GM18520 (cell line): Measurements from ENCODE around the gene TBC1D13.
"Not testable (repeated sequence)": the region's sequence is repeated elsewhere in the genome, so short reads cannot be mapped to it uniquely, and the experiment has no call there.

Source experiments
- ATAC-seq: cut with Tn5 transposase; IDR thresholded peaks from one replicate; pipeline ENCODE4 v1.9.1; 2021; ENCODE audit not compliant: unreplicated experiment

Gene TBC1D13

DNA sequence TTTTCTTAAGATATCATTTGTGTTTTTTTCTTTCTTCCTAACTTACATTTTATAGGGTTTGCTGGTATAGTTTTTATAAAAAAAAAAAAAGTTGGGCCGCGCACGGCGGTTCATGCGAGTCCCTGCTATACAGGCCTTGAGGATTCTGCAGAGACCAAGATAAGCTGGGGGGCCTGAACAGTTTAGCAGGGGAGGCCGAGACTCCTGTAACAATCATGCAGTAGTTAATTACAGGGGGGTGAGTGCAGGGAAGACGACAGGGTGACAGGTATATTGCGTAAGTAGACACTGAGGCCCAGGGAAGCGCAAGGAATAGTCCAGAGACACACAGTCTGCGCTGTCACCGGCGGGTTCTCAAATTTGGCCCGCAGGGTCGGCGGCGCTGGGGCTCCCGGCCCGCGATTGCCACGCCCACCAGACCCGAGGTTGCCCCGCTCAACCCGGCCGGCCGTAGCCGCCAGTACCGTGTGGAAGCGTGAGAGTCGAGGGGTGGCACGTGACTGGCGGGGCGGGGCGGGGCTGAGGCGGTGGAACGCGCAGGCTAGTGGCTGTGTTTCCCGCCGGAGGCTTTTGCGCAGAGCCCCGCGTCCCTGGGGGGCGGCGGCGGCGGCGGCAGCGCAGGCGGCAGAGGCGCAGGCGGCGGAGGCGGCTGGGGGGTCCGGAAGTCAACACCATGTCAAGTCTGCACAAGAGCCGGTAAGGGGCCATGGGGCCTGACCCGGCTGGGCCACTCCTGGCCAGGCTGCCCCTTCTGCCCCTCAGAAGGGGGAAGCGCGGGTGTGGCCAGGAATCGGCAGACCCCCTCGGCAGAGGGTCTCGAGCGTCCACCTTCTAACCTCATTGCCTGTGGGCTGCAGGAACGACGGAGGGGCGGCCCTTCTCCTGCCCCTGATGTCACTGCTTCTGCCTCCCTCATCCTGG lies at the start of gene TBC1D13:
Gene TBC1D13, plus strand, starts transcription at position 573 of the 921 bp plus-strand sequence. Its CDS starts 101 bp downstream, at position 674.
- ATAC-seq, result no peak

DNA sequence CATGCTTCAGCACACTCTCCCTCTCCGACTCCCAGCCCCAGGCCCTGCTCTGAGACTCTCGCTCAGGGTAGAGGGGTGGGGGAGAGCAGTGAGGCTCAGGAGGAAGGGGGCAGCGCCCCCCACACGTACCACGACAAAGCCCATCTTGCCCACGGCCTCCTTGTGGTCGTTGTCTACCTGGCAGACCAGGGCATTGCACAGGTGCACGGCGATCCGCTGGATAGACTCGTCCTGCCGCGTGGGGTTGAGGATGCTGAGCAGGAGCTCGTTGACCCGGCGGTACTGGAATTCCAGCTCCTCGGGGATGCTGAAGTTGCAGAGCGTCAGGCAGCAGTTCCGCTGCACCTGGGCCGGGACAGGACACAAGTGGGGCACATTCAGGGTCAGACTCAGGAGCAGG lies 44.7 kb upstream of the TBC1D13 start:
- ATAC-seq, result no peak

GRCh38 chr9:128743421-128743820 lies 43.6 kb upstream of the TBC1D13 start:
- no peak for ATAC-seq

DNA sequence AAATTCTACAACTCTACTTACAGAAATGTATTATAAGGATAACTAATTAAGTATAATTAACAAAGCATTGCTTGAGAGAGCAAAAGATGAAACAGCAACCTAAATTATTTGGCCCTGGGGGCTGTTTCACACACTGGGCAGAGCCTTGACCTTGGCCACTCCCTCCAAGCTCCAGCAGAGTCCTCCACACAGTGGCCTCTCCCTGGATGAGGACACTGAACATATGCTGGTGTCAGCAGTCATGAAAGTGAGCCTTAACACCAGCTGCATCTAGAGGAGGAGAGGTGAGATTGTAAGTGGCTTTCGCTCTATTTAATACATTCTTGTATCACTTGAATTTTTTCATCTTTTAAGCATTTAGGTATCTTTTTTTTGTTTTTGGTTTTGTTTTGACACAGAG lies 39.8 kb upstream of the TBC1D13 start:
- ATAC-seq, result no peak

- no peak for ATAC-seq
These were observed 36.0 kb upstream of the TBC1D13 start for GRCh38 chr9:128750926-128751595.

DNA sequence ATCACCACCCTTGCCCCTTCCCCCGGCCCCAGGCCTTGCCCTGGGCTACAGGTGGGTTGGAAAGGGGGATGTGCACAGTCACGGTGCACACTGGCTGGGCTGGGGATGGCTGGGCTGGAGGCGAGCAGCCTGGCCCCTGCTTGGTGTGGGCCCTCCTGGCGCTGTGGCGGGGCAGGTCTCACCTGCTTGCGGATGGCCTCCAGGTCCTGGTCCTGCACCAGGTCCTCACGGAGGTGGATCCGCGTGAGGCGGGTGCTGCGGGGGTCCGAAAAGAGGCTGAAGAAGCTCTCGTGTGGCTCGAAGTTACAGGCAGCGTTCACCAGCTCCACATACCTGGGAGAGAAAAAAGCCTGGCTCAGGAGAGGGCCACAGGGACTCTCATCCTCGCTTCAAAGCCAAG lies 33.4 kb upstream of the TBC1D13 start:
- no peak for ATAC-seq

DNA sequence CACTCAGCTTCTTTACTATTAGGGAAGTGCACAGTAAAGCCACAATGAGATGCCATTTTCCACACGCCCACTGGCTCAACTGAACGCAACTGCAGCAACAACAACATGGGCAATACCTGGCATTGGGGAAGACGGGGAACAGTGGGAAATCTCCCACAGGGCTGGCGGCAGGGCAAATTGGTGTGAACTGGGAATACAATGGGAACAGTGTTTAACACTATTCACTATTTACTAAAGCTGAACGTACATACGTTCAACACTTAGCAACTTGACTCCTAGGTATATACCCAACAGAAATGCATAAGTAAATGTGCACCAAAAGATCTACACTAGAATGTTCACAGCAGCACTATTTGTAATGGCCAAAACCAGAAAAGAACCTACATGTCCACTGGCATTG lies 29.5 kb upstream of the TBC1D13 start:
- no peak for ATAC-seq

- ATAC-seq, result no peak
These were observed 24.2 kb upstream of the TBC1D13 start for GRCh38 chr9:128762671-128763449.

DNA sequence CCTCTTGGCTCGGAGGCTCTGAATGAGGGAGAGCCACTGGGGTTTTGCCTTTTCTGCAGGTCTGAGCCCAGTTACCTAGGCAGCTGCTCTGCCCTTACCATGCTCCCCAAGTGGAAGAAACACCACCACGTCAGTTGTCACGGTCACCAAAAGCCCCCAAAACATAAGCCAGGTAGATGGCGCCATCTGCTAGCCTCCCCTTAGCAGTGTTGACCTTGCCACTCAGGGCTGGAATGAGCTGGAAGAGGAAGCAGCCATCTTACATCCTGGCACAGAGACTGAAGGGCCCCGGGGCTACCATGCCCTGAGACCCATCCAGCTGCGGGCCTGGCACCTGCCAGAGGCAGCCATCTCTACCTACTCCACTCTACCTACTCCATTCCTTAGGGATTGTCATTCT lies 22.7 kb upstream of the TBC1D13 start:
- no peak for ATAC-seq

DNA sequence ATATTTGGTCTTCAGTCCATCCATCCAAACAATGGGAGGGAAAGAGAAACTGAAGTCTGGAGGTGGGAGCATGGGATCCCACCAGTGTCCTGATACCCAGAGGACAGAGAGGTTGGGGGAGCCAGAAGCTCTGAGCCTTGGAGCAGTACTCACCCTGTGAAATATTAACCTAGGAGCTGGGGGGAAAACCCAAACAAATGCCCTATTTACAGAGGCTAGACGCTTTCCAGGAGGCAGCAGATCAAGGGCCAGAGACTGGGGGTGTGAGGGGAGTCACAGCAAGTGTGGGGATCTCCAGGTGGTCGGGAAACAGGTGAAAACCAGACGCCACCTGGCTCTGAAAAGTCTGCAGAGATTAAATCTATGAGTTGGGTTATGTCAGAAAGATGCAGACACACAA lies 21.6 kb upstream of the TBC1D13 start:
- ATAC-seq, result no peak

- ATAC-seq, result no peak
These were observed 18.4 kb upstream of the TBC1D13 start for GRCh38 chr9:128768606-128769005.

DNA sequence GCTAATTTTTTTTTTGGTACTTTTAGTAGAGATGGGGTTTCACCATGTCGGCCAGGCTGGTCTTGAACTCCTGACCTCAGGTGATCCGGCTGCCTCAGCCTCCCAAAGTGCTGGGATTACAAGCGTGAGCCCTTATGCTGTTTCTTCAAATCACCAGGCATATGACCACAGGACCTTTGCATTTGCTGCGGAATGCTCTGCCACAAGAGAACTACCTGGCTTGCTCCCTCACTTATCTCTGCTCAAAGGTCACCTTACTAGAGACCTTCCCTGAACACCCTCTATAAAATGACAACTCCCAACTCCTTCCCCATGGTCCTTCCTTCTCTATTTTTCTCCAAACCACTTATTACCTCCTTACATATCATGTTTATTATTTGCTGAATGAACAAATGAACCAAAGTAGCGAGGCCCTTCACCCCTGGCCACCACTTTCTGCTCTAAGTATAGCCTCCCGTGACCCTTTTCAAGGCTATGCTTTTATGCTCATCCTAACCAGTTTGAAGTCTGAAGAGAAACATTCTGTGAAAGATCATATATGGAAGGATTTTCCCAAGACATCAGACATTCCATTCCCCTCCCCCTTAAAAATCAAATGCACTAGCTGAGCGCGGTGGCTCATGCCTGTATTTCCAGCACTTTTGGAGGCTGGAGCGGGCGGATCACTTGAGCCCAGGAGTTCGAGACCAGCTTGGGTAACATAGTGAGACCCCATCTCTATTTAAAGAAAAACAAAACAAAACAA lies 16.6 kb upstream of the TBC1D13 start:
- ATAC-seq, result no peak

DNA sequence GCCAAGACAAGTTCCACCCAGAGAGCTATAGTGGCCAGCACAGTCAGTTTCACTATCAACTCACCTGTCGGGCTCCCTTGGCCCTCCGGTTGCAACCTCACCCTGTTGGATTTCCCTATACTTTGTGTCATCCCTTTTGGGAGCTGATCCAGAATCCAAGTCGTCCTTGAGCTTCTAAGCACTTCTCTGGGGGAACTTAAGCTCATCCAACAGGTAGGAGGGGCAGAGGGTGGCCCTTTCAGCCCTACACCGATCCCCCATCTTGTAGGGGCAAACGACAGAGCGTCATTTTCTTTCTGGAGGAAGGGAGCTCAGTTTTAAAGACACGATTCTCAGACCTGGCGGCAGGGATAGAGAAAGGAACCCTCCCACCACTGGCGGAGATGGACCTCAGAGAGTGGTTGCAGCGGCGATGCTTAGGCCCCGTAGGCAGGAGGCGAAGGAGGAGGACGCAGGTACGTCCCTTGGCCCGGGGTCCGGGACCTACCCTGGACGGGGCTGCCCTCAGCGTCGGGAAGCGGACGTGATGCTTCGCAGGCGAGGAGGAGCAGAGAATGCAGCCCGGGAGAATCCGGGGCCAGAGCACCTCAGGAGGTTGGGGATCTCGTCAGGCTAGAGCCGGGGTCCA lies 15.8 kb upstream of the TBC1D13 start:
- no peak for ATAC-seq

DNA sequence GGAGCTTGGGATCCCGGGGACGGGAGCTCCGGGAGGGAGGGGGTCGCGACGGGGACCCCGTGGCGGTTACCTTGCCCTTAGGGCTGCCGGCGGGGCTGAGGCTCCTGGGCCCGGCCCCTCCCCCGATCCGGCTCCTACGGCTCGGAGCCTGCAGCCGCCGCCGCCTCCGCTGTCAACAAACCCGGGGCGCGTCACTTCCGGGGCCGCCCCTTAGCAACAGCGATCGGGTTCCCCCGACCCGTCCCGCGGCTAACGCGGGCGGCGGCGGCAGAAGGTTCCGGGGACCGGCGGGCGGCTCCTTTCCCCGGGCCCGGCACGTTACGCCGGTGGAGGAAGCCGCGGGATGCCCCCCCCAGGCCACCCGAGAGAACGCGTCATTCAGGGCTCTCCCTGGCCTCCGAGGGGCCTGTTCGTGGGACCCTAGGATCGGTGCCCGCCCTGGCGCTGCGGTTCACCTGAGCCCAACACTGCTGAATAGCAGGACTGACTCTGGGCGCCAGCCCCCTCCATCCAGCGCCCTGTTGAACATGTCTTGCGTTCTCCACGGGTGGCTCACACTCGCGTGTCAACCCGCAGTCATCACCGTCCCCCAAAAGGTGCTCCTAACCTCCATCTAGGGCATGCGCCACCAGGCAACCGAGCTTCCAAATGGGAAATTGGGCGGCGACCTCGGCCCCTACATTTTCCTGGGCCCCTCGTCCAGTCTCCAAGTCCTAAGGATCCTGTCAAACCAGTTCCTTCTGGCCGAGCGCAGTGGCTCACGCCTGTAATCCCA lies 15.1 kb upstream of the TBC1D13 start, which contains the start of gene ZER1:
Gene ZER1, minus strand, starts transcription at position 183 of the 775 bp plus-strand sequence. CDS start 16,362 bp downstream, outside the sequence.
- peak; percentile 85 for ATAC-seq

DNA sequence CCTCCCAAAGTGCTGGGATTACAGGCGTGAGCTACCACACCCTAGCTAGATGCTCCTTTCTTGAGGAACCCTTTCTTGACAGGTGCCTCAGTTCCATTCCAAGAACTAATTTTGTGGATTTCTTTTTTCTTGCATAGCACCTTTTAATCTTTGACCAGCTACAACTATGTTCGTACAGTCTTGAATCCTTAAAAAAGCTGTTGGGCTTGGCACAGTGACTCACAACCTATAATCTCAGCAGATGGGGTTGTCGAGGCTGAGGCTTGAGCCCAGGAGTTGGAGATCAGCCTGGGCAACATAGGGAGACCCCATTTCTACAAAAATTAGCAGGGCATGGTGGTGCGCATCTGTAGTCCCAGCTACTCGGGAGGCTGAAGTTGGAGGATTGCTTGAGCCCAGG lies 14.0 kb upstream of the TBC1D13 start:
- ATAC-seq, result no peak

DNA sequence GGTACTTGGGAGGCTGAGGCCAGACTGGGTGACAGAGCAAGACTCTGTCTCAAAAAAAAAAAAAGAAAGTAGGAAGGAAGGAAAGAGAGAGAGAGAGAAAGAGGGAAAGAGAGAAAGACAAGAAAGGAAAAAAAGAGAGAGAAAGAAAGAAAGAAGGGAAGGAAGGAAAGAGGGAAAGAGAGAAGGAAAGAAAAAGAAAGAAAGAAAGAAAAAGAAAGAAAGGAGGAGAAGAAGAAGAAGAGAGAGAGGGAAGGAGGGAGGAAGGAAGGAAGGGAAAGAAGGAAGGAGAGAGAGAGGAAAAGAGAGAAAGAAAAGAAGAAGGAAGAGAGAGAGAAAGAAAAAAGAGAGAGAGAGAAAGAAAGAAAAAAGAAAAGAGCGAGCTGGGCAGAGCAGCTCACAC lies 12.2 kb upstream of the TBC1D13 start:
- ATAC-seq, result no peak

GRCh38 chr9:128780093-128780492 lies 7.0 kb upstream of the TBC1D13 start:
- ATAC-seq, result not testable (repeated sequence)

DNA sequence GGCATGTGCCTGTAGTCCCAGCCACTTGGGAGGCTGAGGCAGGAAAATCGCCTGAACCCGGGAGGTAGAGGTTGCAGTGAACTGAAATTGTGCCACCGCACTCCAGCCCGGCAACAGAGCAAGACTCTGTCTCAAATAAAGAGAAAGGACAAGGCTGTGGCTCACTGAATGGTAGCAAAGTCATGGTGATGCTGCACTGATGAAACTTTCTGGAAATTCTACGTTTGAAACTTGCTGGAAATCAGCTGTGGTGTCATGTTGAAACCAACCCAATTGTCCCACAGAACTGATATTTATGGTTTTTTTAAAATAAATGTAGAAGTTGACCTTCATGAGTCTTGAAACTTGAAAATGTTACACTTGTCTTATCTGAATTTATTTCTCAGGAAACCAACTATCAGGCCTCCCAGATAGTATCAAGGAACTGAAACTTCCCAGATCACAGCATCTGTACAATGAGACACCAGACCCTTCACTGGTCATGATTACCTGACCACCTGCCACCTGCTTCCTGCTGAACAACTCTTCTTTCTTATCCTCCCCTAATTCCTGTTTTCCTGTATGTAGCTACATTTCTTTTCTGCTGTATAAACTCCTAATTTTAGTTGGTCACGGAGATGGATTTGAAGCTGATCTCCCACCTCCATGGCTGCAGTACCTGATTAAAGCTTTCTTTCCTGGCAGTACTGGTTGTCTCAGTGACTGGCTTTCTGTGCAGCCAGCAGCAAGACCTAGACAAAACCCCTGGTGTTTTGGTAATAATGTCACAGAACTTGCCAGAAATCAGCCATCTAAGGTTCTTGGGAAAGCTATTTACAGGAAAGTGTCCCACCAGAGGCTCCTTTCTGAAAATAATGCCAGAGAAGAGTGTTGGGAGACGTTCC lies 5.6 kb upstream of the TBC1D13 start:
- ATAC-seq, result no peak
